Fibroblast of lung (primary cell): ENCODE data around the gene PLEKHH3. TPM values are rescaled to one million over a fixed set of nuclear protein-coding genes. Genes with fewer than 3 reads are reported as not detected.

ENCODE experiments used
- DNase-seq, 2 donors: peaks; one replicate each; pipeline versions ENCODE4 v3.0.0 to v3.0.0-alpha.2; 2010; ENCODE audit warnings: low read depth in 2 of 2
- H2AFZ ChIP-seq: 2 replicates; pipeline ENCODE4 v1.5.1; 2012; ENCODE audit warnings: low read length, control low read depth, inconsistent platforms
- H3K27ac ChIP-seq: 2 replicates; pipeline ENCODE4 v1.5.1; 2011; ENCODE audit warnings: low read length, control low read depth; ENCODE audit not compliant: insufficient read depth
- H3K27me3 ChIP-seq: 2 replicates; pipeline ENCODE4 v1.5.1; 2011; ENCODE audit warnings: mild to moderate bottlenecking, low read length; ENCODE audit not compliant: control insufficient read depth, insufficient read depth
- H3K36me3 ChIP-seq: 2 replicates; pipeline ENCODE4 v1.5.1; 2011; ENCODE audit warnings: low read length; ENCODE audit not compliant: control insufficient read depth, insufficient read depth
- H3K4me1 ChIP-seq: 2 replicates; pipeline ENCODE4 v1.5.1; 2011; ENCODE audit warnings: low read length; ENCODE audit not compliant: control insufficient read depth, insufficient read depth; ENCODE audit errors: extremely low read depth
- H3K4me2 ChIP-seq: 2 replicates; pipeline ENCODE4 v1.5.1; 2011; ENCODE audit warnings: low read length, control low read depth; ENCODE audit not compliant: insufficient read depth; ENCODE audit errors: extremely low read depth
- H3K4me3 ChIP-seq, 4 experiments: fragments of 200-600 bp in 1 of 4; sonication (generic) in 1 of 4; replicated peaks in 1 of 4; 2 replicates each; pipeline ENCODE4 v1.5.1; 2011 to 2016; ENCODE audit warnings: low read length in 4 of 4, low read depth in 3 of 4, mild to moderate bottlenecking in 3 of 4, control low read depth in 2 of 4, inconsistent platforms in 1 of 4, mixed read lengths in 1 of 4; ENCODE audit not compliant: insufficient read depth in 1 of 4; ENCODE audit errors: control extremely low read depth in 1 of 4
- H3K79me2 ChIP-seq: 2 replicates; pipeline ENCODE4 v1.5.1; 2012; ENCODE audit warnings: mild to moderate bottlenecking, low read length, inconsistent platforms; ENCODE audit not compliant: control insufficient read depth, insufficient read depth
- H3K9ac ChIP-seq: 2 replicates; pipeline ENCODE4 v1.5.1; 2011; ENCODE audit warnings: mild to moderate bottlenecking, low read length, control low read depth; ENCODE audit not compliant: insufficient read depth
- H3K9me3 ChIP-seq: 2 replicates; pipeline ENCODE4 v1.5.1; 2012; ENCODE audit warnings: low read depth, low read length; ENCODE audit not compliant: control insufficient read depth, insufficient read depth
- H4K20me1 ChIP-seq: 2 replicates; pipeline ENCODE4 v1.5.1; 2011; ENCODE audit warnings: low read length; ENCODE audit not compliant: control insufficient read depth, insufficient read depth; ENCODE audit errors: extremely low read depth
- CTCF ChIP-seq, 2 donors: IDR thresholded peaks in 1 of 2; conservative IDR thresholded peaks in 1 of 2; 1 replicate in 1 of 2; 2 replicates in 1 of 2; pipeline ENCODE4 v1.5.1; 2011 to 2012; ENCODE audit warnings: low read length in 2 of 2, control low read depth in 1 of 2, inconsistent platforms in 1 of 2, low read depth in 1 of 2, mild to moderate bottlenecking in 1 of 2
- EZH2 ChIP-seq: IDR thresholded peaks from 2 replicates; pipeline ENCODE4 v1.5.1; 2012; ENCODE audit warnings: low read length, control low read depth, mild to moderate bottlenecking; ENCODE audit errors: missing control alignments
- polyA plus RNA-seq, 2 donors: library from polyadenylated mRNA; depleted of rRNA in 1 of 2; stranded (reverse) in 1 of 2; unstranded in 1 of 2; fragments of >200 nt; gene quantifications; 2 replicates each; pipeline ENCODE4 v1.2.1, GENCODE V29; 2011 to 2012; ENCODE audit warnings: missing spikeins in 1 of 2
- total RNA-seq: library from RNA; depleted of rRNA; stranded (reverse); fragments of >200 nt; gene quantifications from 2 replicates; pipeline ENCODE4 v1.2.1, GENCODE V29; 2014

PLEKHH3 gene
- total and polyA plus RNA-seq, 2 donors (not counting 1 experiment from before 2014, with no cell fraction given), result 2.3 to 24.6 TPM

GRCh38 chr17:42673266-42673884 lies 3.4 kb downstream of the PLEKHH3 start:
- peak overlapping the region in 2 of 4 experiments; percentile 19 to 94 for H3K4me3 ChIP-seq
- H3K9ac ChIP-seq, result no peak overlapping the region
- H3K4me1 ChIP-seq, result peaks cover 25% of the 10 kb centered on the region
- H3K79me2 ChIP-seq, result peaks cover 24% of the 10 kb centered on the region
- H3K27ac ChIP-seq, result no peak overlapping the region
- H3K9me3 ChIP-seq, result no peaks in the 10 kb centered on the region
- no peaks in the 10 kb centered on the region for H4K20me1 ChIP-seq
- peak overlapping the region; percentile 30 for H3K4me2 ChIP-seq
- H2AFZ ChIP-seq, result no peak overlapping the region
- H3K36me3 ChIP-seq, result peaks cover 26% of the 10 kb centered on the region
- DNase-seq, result no peak
- no peaks in the 10 kb centered on the region for H3K27me3 ChIP-seq
- TF ChIP-seq CTCF (conservative IDR thresholded peaks at IDR 0.05 in 1 of 2, IDR thresholded peaks at IDR 0.05 in 1 of 2; ENCODE audit: low read depth in 1 of 2, low read length in 2 of 2) (no peak), EZH2 (no peak)

- peaks cover 24% of the 10 kb centered on the region for H3K4me1 ChIP-seq
- H3K9me3 ChIP-seq, result no peaks in the 10 kb centered on the region
- no peaks in the 10 kb centered on the region for H3K27me3 ChIP-seq
- no peak for DNase-seq
- peaks cover 24% of the 10 kb centered on the region for H3K79me2 ChIP-seq
- H3K4me3 ChIP-seq, result no peak overlapping the region
- no peak overlapping the region for H3K27ac ChIP-seq
- no peaks in the 10 kb centered on the region for H4K20me1 ChIP-seq
- no peak for TF ChIP-seq EZH2
- TF ChIP-seq CTCF (conservative IDR thresholded peaks at IDR 0.05 in 1 of 2, IDR thresholded peaks at IDR 0.05 in 1 of 2; ENCODE audit: low read depth in 1 of 2, low read length in 2 of 2), result no peak
- H3K9ac ChIP-seq, result no peak overlapping the region
- H2AFZ ChIP-seq, result no peak overlapping the region
- peaks cover 29% of the 10 kb centered on the region for H3K36me3 ChIP-seq
- no peak overlapping the region for H3K4me2 ChIP-seq
Measured at GRCh38 chr17:42672038-42672437, 4.8 kb downstream of the PLEKHH3 start.

GRCh38 chr17:42670789-42671657 lies 5.8 kb downstream of the PLEKHH3 start:
- no peak for DNase-seq
- TF ChIP-seq CTCF (conservative IDR thresholded peaks at IDR 0.05 in 1 of 2, IDR thresholded peaks at IDR 0.05 in 1 of 2; ENCODE audit: low read depth in 1 of 2, low read length in 2 of 2), result no peak
- TF ChIP-seq EZH2, result no peak
- Histone ChIP-seq H3K4me2 (no peak overlapping the region), H2AFZ (no peak overlapping the region), H3K27ac (no peak overlapping the region), H3K36me3 (peaks cover 36% of the 10 kb centered on the region), H3K4me1 (peaks cover 24% of the 10 kb centered on the region), H3K9me3 (no peaks in the 10 kb centered on the region), H3K79me2 (peaks cover 18% of the 10 kb centered on the region), H4K20me1 (no peaks in the 10 kb centered on the region), H3K9ac (no peak overlapping the region), H3K4me3 (no peak overlapping the region), H3K27me3 (no peaks in the 10 kb centered on the region)
